A673 (cell line): ENCODE results near the gene ABHD16B. TPM values are rescaled to one million over a fixed set of nuclear protein-coding genes. Genes with fewer than 3 reads are reported as not detected.

ENCODE experiments used
- BruUV-seq: library from RNA; stranded (reverse); fragments of 400-500 nt; replicated peaks from 2 replicates; lab custom pipeline; 2021; lab: Mats Ljungman, UMichigan
- CTCF ChIA-PET: fragments of 300-600 bp; sonication (Branson Sonifier 250); formaldehyde crosslinking; loops from one replicate; lab custom pipeline; 2022; ENCODE audit warnings: antibody characterized with exemption; lab: Charles Lee
- POLR2A ChIA-PET: fragments of 300-600 bp; sonication (Branson Sonifier 250); formaldehyde crosslinking; loops from one replicate; lab custom pipeline; 2022; ENCODE audit warnings: antibody characterized with exemption; ENCODE audit not compliant: low non-redundant PET; lab: Charles Lee
- DNase-seq: peaks from one replicate; pipeline ENCODE4 v3.0.0-alpha.2; 2015; ENCODE audit warnings: low spot score
- H3K27ac ChIP-seq: fragments of 200-600 bp; sonication (generic); 2 replicates; pipeline ENCODE4 v1.5.1; 2016; ENCODE audit warnings: mixed run types, low read depth, mild to moderate bottlenecking, mixed read lengths, antibody characterized with exemption, low read length; ENCODE audit not compliant: poor library complexity, severe bottlenecking
- H3K27me3 ChIP-seq: fragments of 200-600 bp; sonication (generic); replicated peaks from 2 replicates; pipeline ENCODE4 v1.6.1; 2017; ENCODE audit warnings: mixed run types, low read depth, mild to moderate bottlenecking, mixed read lengths, antibody characterized with exemption, low read length; ENCODE audit not compliant: insufficient read depth, poor library complexity
- H3K36me3 ChIP-seq: fragments of 200-600 bp; sonication (generic); 2 replicates; pipeline ENCODE4 v1.6.1; 2016; ENCODE audit warnings: mixed run types, mild to moderate bottlenecking, mixed read lengths, antibody characterized with exemption, low read length; ENCODE audit not compliant: insufficient read depth, poor library complexity, severe bottlenecking
- H3K4me1 ChIP-seq: fragments of 200-600 bp; sonication (generic); 2 replicates; pipeline ENCODE4 v1.6.1; 2017; ENCODE audit warnings: mixed run types, mild to moderate bottlenecking, mixed read lengths, antibody characterized with exemption, low read length; ENCODE audit not compliant: insufficient read depth, poor library complexity, severe bottlenecking
- H3K4me3 ChIP-seq: fragments of 200-600 bp; sonication (generic); 2 replicates; pipeline ENCODE4 v1.5.1; 2016; ENCODE audit warnings: low read depth, mixed run types, mild to moderate bottlenecking, mixed read lengths, low read length; ENCODE audit not compliant: poor library complexity, severe bottlenecking
- H3K9me3 ChIP-seq: fragments of 200-600 bp; sonication (generic); 2 replicates; pipeline ENCODE4 v1.6.1; 2016; ENCODE audit warnings: mixed run types, low read depth, mild to moderate bottlenecking, mixed read lengths, antibody characterized with exemption, low read length; ENCODE audit not compliant: poor library complexity, severe bottlenecking
- CTCF ChIP-seq: fragments of 300-800, 200-600 bp; sonication (generic); conservative IDR thresholded peaks from 2 replicates; pipeline ENCODE4 v1.5.1; 2017; ENCODE audit warnings: low read depth, mild to moderate bottlenecking, antibody characterized with exemption, low read length, moderate library complexity, mixed read lengths
- EZH2 ChIP-seq: fragments of 200-600 bp; sonication (generic); IDR thresholded peaks from 2 replicates; pipeline ENCODE4 v1.6.1; 2017; ENCODE audit warnings: borderline replicate concordance, low read depth, mild to moderate bottlenecking, mixed read lengths, antibody characterized with exemption, low read length; ENCODE audit not compliant: poor library complexity, severe bottlenecking
- intact Hi-C: fragments of 100-400 bp; cut with micrococcal nuclease; formaldehyde crosslinking; loops from one replicate; pipeline ENCODE4 v1.10.0; 2022; ENCODE audit not compliant: unreplicated experiment
- total RNA-seq: library from RNA; stranded (reverse); gene quantifications from 2 replicates; pipeline ENCODE4 v1.2.3, GENCODE V29; 2021

ABHD16B gene
- total RNA-seq, 1 experiment from 2014 or later: not detected

DNA sequence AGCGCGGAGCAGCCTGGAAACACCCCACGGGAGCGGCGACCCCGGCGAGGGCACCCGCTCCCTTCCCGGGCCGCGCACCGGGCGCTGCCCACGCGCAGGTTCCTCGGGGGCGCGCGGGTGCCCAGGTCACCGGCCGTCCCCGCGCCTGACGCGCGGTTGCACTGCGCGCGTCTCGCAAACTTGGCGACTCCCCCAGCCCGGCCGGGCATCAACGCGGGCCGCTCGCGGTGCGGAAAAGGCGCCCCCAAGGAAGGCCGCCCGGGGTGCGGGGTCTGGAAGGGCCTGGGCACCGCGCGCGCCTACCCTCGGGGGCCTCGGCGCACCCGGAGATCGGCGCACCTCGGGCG, 29.7 kb upstream of the ABHD16B start:
- Histone ChIP-seq H3K4me1 (no peaks in the 10 kb centered on the region), H3K27ac (no peak overlapping the region), H3K27me3 (peaks cover 38% of the 10 kb centered on the region), H3K4me3 (peak overlapping the region; percentile 43), H3K9me3 (no peaks in the 10 kb centered on the region), H3K36me3 (no peaks in the 10 kb centered on the region)
- no peak for TF ChIP-seq EZH2
- BruUV-seq: no TSS peak
- DNase-seq: no peak
- ChIA-PET POLR2A (no interaction called here), CTCF (no interaction called here)
- intact Hi-C loops: no loop called here

DNA sequence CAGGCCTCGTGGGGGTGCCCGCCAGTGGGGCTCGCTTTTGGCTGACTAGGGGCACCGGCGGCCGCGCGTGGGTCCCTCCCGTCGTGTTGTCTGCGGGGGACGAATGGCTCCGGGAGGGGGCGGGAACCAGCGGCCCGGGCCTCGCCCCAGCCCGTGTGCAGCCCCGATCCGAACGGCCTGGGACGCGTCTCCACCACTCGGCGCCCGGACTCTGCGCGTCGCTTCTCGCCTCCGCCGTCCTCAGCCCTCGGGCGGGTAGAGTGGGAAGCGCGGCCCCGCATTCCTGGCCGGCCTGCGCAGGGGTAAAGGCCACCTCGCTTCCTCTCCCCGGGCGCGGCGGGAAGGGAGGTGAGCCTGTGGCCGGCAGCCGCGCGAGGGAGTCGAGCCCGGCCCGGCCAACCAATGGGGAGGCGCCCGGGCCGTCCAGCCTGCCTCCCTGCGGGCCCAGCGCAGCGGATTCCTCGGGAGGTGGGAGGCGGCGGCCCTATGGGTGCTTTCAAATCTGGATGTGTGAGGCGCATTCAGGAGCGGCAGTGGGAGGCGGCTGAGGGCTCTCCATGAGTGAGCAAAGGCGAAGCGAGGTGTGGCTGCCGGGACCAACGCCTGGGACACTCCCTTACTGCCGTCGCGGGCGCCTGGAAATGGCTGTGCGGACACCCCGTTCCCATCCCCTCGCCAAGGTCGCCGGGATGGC, 29.2 kb upstream of the ABHD16B start:
- BruUV-seq: no TSS peak
- Histone ChIP-seq H3K9me3 (no peaks in the 10 kb centered on the region), H3K4me1 (no peaks in the 10 kb centered on the region), H3K27me3 (peaks cover 38% of the 10 kb centered on the region), H3K36me3 (no peaks in the 10 kb centered on the region), H3K4me3 (peak overlapping the region; percentile 43), H3K27ac (no peak overlapping the region)
- intact Hi-C loops: no loop called here
- CTCF ChIA-PET: no interaction called here
- TF ChIP-seq CTCF (no peak), EZH2 (no peak)
- POLR2A ChIA-PET: no interaction called here
- DNase-seq: no peak

DNA sequence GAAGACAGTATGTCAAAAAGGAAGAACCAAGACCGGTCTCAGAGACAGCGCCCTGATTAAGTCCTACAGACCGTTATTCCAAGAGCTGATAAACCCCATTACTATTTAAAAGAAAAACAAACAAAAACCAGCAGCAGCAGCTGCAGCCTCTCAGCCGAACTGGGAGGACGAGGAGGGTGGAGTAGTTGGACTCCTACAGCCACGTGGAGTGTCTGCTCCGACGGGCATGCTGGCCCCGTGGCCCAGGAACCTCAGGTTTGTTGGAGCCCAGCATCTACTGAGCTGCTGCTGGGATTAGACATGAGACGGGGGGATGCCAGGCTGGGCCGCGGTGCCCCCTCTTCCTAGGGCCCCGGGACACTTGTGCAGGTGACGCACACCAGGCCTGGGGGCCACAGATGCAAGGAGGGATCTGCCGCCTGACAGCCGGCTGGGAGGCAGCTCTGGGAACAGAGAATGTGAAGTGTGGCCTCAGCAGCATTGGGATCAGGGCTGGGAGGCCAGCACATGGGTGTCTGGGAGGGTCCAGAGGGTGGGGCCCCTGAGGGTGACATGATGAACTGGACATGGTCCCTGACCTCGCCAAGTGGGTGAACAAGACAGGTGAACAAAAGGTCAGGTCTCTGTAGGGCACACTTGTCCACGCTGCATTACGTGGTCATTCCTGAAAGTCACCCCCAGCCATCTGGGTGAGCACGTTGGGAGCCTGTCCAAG, 27.4 kb upstream of the ABHD16B start:
- BruUV-seq: no TSS peak
- Histone ChIP-seq H3K27ac (no peak overlapping the region), H3K9me3 (no peaks in the 10 kb centered on the region), H3K4me1 (no peaks in the 10 kb centered on the region), H3K27me3 (peaks cover 26% of the 10 kb centered on the region), H3K36me3 (no peaks in the 10 kb centered on the region), H3K4me3 (no peak overlapping the region)
- ChIA-PET POLR2A (no interaction called here), CTCF (no interaction called here)
- no peak for TF ChIP-seq CTCF
- TF ChIP-seq EZH2: no peak
- intact Hi-C loops: no loop called here
- no peak for DNase-seq
